CD4-positive, alpha-beta T cell treated with Interleukin-4 for 4 hours (primary cell): ENCODE data around the gene PODN.
A peak's percentile ranks its signal among the peaks of the same experiment; 100 is the strongest.

Experiments used
- DNase-seq: peaks from one replicate; pipeline ENCODE4 v3.0.0-alpha.2; 2020

The PODN gene

GRCh38 chr1:53116933-53117600, 55.1 kb downstream of the PODN start:
- DNase-seq, result no peak

GRCh38 chr1:53117836-53118235, 55.8 kb downstream of the PODN start:
- no peak for DNase-seq

- no peak for DNase-seq
Observed at GRCh38 chr1:53120659-53121058, 58.6 kb downstream of the PODN start.

GRCh38 chr1:53121319-53122172, 59.5 kb downstream of the PODN start:
- DNase-seq, result no peak

GRCh38 chr1:53122201-53122885, 60.3 kb downstream of the PODN start:
- DNase-seq, result no peak

- DNase-seq, result no peak
Observed at GRCh38 chr1:53122961-53123413, 61.0 kb downstream of the PODN start.

GRCh38 chr1:53123453-53124140, 61.6 kb downstream of the PODN start:
- no peak for DNase-seq

- no peak for DNase-seq
Observed at GRCh38 chr1:53125122-53125521, 63.1 kb downstream of the PODN start.

- DNase-seq, result no peak
Observed at GRCh38 chr1:53125623-53126360, 63.8 kb downstream of the PODN start.

GRCh38 chr1:53126495-53126894, 64.5 kb downstream of the PODN start:
- DNase-seq, result no peak

- DNase-seq, result peak; percentile 41
Observed at GRCh38 chr1:53127546-53127945, 65.5 kb downstream of the PODN start.

GRCh38 chr1:53128401-53128800, 66.4 kb downstream of the PODN start:
- no peak for DNase-seq

- no peak for DNase-seq
Observed at GRCh38 chr1:53129891-53130597, 68.0 kb downstream of the PODN start.

- DNase-seq, result no peak
Observed at GRCh38 chr1:53130598-53130877, 68.5 kb downstream of the PODN start.

- no peak for DNase-seq
Observed at GRCh38 chr1:53130878-53131589, 69.0 kb downstream of the PODN start.

GRCh38 chr1:53131590-53131938, 69.6 kb downstream of the PODN start:
- DNase-seq, result no peak

GRCh38 chr1:53132176-53132575, 70.2 kb downstream of the PODN start:
- no peak for DNase-seq

GRCh38 chr1:53133261-53134041, 71.4 kb downstream of the PODN start:
- DNase-seq, result no peak

GRCh38 chr1:53134042-53134485, 72.1 kb downstream of the PODN start:
- no peak for DNase-seq
